AG09309 (cell line): ENCODE measurements around the gene ROR2.

ENCODE experiments used
- DNase-seq: peaks from one replicate; pipeline ENCODE4 v3.0.0-alpha.2; 2010; ENCODE audit warnings: low read depth
- H3K4me3 ChIP-seq: 2 replicates; pipeline ENCODE4 v1.5.1; 2011; ENCODE audit warnings: mild to moderate bottlenecking, low read depth, low read length, moderate library complexity; ENCODE audit not compliant: control insufficient read depth
- CTCF ChIP-seq: IDR thresholded peaks from 2 replicates; pipeline ENCODE4 v1.5.1; 2011; ENCODE audit warnings: mild to moderate bottlenecking, low read depth, low read length, inconsistent platforms; ENCODE audit not compliant: insufficient read depth, control insufficient read depth; ENCODE audit errors: missing control alignments

Gene ROR2

GRCh38 chr9:91515074-91515687 is 434.8 kb downstream of the ROR2 start:
- no peak for TF ChIP-seq CTCF
- peak; percentile 75 for DNase-seq
- peak overlapping the region; percentile 4 for H3K4me3 ChIP-seq
